ENCODE results near the gene BTBD6.

The BTBD6 gene

GRCh38 chr14:105241641-105242040 is 6.7 kb upstream of the BTBD6 start:
- DNase-seq, result no peak

- no peak for DNase-seq
Observed at GRCh38 chr14:105244334-105244733, 4.0 kb upstream of the BTBD6 start.

- no peak for DNase-seq
Observed at GRCh38 chr14:105247026-105247425, 1.3 kb upstream of the BTBD6 start.

- no peak for DNase-seq
Observed at GRCh38 chr14:105247715-105248367, 492 bp upstream of the BTBD6 start.

GRCh38 chr14:105249182-105250007 is 1.1 kb downstream of the BTBD6 start:
- no peak for DNase-seq

GRCh38 chr14:105250008-105250366 is 1.7 kb downstream of the BTBD6 start:
- no peak for DNase-seq

- no peak for DNase-seq
Observed at GRCh38 chr14:105250986-105251385, 2.7 kb downstream of the BTBD6 start.

- no peak for DNase-seq
Observed at GRCh38 chr14:105251920-105252319, 3.6 kb downstream of the BTBD6 start.

- no peak for DNase-seq
Observed at GRCh38 chr14:105252552-105253328, 4.4 kb downstream of the BTBD6 start.

- DNase-seq, result no peak
Observed at GRCh38 chr14:105253329-105253682, 5.0 kb downstream of the BTBD6 start.

- DNase-seq, result no peak
Observed at GRCh38 chr14:105255021-105255507, 6.7 kb downstream of the BTBD6 start.

GRCh38 chr14:105256292-105256960 is 8.1 kb downstream of the BTBD6 start:
- DNase-seq, result no peak

GRCh38 chr14:105257464-105257863 is 9.1 kb downstream of the BTBD6 start:
- no peak for DNase-seq

- no peak for DNase-seq
Observed at GRCh38 chr14:105258846-105259245, 10.5 kb downstream of the BTBD6 start.

- DNase-seq, result no peak
Observed at GRCh38 chr14:105260959-105261358, 12.6 kb downstream of the BTBD6 start.

- no peak for DNase-seq
Observed at GRCh38 chr14:105261781-105262180, 13.4 kb downstream of the BTBD6 start.

GRCh38 chr14:105267820-105268548 is 19.7 kb downstream of the BTBD6 start:
- no peak for DNase-seq

GRCh38 chr14:105268736-105269354 is 20.5 kb downstream of the BTBD6 start:
- DNase-seq, result no peak

- DNase-seq, result no peak
Observed at GRCh38 chr14:105269405-105269804, 21.1 kb downstream of the BTBD6 start.

GRCh38 chr14:105271224-105271890 is 23.0 kb downstream of the BTBD6 start:
- no peak for DNase-seq

- DNase-seq, result no peak
Observed at GRCh38 chr14:105272623-105273022, 24.3 kb downstream of the BTBD6 start.

All from activated CD4-positive, alpha-beta T cell treated with anti-CD3 and anti-CD28 coated beads for 48 hours (primary cell).